ENCODE measurements around the gene ASMT.

- TF ChIP-seq REST (IDR thresholded peaks at IDR 0.05; ENCODE audit: low read depth) = no peak
- TF ChIP-seq EP300 (IDR thresholded peaks at IDR 0.05; ENCODE audit: borderline replicate concordance) = no peak
- no peak for TF ChIP-seq ZBTB7A (IDR thresholded peaks at IDR 0.05; ENCODE audit: low read depth)
- no peak for TF ChIP-seq MAX (IDR thresholded peaks at IDR 0.05)
- TF ChIP-seq YY1 (IDR thresholded peaks at IDR 0.05; ENCODE audit: low read depth) = no peak
These were observed 13.7 kb upstream of the ASMT start for GRCh38 chrX:1601051-1601767.
